ENCODE results near the gene MRPL55.
A peak's percentile ranks its signal among the peaks of the same experiment; 100 is the strongest.

Gene MRPL55

GRCh38 chr1:228109073-228109961 lies at the start of gene MRPL55:
MRPL55 (minus strand) TSS chr1:228109299; CDS start chr1:228108260, 1,039 bp downstream.
- peak; percentile 91 for DNase-seq

GRCh38 chr1:228158151-228159007 lies 49.3 kb upstream of the MRPL55 start:
- no peak for DNase-seq

GRCh38 chr1:228157729-228158126 lies 48.6 kb upstream of the MRPL55 start:
- no peak for DNase-seq

- DNase-seq, result no peak
Observed at GRCh38 chr1:228156941-228157728, 48.0 kb upstream of the MRPL55 start.

GRCh38 chr1:228156515-228156881 lies 47.4 kb upstream of the MRPL55 start:
- no peak for DNase-seq

- no peak for DNase-seq
Observed at GRCh38 chr1:228155596-228156514, 46.8 kb upstream of the MRPL55 start.

- no peak for DNase-seq
Observed at GRCh38 chr1:228154670-228155571, 45.8 kb upstream of the MRPL55 start.

- no peak for DNase-seq
Observed at GRCh38 chr1:228154021-228154669, 45.0 kb upstream of the MRPL55 start.

- DNase-seq, result no peak
Observed at GRCh38 chr1:228152918-228153258, 43.8 kb upstream of the MRPL55 start.

GRCh38 chr1:228152097-228152917 lies 43.2 kb upstream of the MRPL55 start:
- no peak for DNase-seq

- DNase-seq, result no peak
Observed at GRCh38 chr1:228151180-228151925, 42.3 kb upstream of the MRPL55 start.

GRCh38 chr1:228150461-228151179 lies 41.5 kb upstream of the MRPL55 start:
- DNase-seq, result no peak

GRCh38 chr1:228150120-228150460 lies 41.0 kb upstream of the MRPL55 start:
- no peak for DNase-seq

- DNase-seq, result no peak
Observed at GRCh38 chr1:228149406-228150119, 40.5 kb upstream of the MRPL55 start, which contains the start of gene GJC2. GJC2 (plus strand) TSS chr1:228149930; CDS start chr1:228157759, 7,829 bp downstream.

- no peak for DNase-seq
Observed at GRCh38 chr1:228148935-228149405, 39.9 kb upstream of the MRPL55 start.

GRCh38 chr1:228148196-228148861 lies 39.2 kb upstream of the MRPL55 start:
- DNase-seq, result no peak

GRCh38 chr1:228147768-228148167 lies 38.7 kb upstream of the MRPL55 start:
- no peak for DNase-seq

Data from MV-4-11 (cell line).